ENCODE data around the gene ITGA2B.
"Not testable (repeated sequence)": the region's sequence is repeated elsewhere in the genome, so short reads cannot be mapped to it uniquely, and the experiment has no call there.

The ITGA2B gene

DNA sequence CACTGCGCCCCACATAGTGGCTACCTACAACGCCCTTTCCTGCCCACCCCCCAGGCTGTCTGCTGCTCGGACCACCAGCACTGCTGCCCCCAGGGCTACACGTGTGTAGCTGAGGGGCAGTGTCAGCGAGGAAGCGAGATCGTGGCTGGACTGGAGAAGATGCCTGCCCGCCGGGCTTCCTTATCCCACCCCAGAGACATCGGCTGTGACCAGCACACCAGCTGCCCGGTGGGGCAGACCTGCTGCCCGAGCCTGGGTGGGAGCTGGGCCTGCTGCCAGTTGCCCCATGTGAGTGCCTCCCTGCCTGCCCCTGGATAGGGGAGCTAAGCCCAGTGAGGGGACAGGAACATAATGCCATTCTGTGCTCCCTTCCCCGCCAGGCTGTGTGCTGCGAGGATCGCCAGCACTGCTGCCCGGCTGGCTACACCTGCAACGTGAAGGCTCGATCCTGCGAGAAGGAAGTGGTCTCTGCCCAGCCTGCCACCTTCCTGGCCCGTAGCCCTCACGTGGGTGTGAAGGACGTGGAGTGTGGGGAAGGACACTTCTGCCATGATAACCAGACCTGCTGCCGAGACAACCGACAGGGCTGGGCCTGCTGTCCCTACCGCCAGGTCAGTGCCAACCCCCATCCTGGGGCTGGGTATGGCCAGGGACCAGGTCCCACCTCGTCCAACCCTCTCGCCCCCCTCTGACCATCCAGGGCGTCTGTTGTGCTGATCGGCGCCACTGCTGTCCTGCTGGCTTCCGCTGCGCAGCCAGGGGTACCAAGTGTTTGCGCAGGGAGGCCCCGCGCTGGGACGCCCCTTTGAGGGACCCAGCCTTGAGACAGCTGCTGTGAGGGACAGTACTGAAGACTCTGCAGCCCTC lies 37.3 kb downstream of the ITGA2B start:
- DNase-seq (ENCODE audit: low spot score) = no peak

DNA sequence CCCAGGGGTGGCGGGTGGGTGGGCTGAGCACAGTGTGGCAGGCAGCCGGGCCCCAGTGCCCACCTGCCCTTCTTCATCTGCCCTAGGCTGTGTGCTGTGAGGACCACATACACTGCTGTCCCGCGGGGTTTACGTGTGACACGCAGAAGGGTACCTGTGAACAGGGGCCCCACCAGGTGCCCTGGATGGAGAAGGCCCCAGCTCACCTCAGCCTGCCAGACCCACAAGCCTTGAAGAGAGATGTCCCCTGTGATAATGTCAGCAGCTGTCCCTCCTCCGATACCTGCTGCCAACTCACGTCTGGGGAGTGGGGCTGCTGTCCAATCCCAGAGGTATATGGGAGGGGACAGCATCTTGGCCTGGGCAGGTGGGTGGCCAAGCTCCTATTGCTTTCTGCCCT lies 38.0 kb downstream of the ITGA2B start:
- no peak for DNase-seq (ENCODE audit: low spot score)

DNA sequence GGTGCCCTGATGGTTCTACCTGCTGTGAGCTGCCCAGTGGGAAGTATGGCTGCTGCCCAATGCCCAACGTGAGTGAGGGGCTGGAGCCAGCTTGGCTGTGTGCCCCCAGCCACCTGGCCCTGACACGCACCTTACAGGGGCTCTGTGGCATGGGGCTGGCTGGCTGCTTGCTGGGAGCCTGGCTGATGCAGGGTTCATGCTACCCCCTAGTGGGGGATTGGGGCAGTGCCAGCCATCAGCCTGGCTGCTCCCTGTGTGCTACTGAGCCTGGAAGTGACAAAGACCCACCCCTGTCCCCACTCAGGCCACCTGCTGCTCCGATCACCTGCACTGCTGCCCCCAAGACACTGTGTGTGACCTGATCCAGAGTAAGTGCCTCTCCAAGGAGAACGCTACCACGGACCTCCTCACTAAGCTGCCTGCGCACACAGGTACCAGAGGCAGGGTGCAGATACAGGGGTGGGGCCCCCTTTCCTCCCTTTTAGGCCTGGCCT lies 38.7 kb downstream of the ITGA2B start:
- DNase-seq (ENCODE audit: low spot score) = no peak

DNA sequence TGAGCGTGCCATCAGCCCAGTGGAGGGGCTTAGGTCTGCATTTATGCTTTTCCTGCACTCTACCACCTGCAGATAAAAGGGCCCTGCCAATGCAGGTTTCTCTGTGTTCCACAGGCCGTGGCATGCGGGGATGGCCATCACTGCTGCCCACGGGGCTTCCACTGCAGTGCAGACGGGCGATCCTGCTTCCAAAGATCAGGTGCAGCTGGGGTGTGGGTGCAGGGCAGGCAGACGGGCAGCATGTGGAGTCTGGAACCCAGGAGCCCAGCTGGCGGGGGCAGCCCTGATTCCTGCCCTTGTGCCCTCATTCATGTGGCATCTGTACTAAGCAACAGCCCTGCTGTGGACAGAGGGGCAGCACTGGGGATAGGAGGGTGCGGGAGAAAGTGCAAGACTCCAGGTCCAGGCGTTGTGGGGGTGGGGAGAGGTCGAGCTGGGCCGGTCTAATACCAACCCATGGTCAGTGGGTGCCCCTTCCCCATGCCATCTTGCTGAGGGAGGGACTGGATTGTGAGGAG lies 39.8 kb downstream of the ITGA2B start:
- DNase-seq (ENCODE audit: low spot score) = no peak

DNA sequence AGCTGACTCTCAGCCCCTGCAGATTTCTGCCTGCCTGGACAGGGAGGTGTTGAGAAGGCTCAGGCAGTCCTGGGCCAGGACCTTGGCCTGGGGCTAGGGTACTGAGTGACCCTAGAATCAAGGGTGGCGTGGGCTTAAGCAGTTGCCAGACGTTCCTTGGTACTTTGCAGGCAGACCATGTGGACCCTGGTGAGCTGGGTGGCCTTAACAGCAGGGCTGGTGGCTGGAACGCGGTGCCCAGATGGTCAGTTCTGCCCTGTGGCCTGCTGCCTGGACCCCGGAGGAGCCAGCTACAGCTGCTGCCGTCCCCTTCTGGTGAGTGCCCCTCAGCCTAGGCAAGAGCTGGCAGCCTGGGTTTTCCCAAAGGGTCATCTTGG lies 40.5 kb downstream of the ITGA2B start:
- DNase-seq (ENCODE audit: low spot score) = no peak

DNA sequence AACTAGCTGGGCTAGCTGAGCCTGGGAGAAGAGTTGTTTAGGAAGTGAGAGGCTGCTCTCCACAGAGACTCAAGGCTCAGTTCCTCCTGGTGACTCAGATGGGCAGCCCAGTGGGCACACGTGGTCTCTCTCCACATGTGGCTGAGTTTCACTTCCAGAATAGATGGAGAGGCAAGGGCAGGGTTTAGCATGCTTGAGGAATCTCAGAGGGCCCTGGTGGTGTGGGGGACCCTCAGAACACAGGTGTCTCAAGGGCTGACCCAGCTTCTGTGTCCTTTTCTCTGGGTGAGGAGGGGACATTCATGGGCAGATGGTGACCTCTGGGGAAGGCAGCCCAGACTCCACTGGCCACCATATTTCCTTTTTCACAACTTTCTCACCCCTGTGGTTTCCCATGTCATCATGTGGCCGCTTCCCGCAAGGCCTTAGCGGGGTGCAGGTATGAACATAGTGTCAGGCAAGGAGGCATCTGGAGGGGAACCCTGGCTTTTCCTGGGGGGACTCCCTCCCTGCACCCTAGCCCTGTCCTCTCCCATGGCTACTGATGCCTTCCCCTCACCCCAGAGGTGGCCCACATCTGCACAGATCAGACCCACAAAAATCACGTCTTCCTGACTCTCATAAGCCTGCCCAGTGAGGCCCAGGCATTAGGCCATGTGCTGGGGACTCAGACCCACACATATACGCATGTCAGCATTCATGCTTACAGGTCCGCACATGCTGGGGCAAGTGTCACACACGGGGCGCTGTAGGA lies 41.0 kb downstream of the ITGA2B start:
- DNase-seq (ENCODE audit: low spot score) = no peak

DNA sequence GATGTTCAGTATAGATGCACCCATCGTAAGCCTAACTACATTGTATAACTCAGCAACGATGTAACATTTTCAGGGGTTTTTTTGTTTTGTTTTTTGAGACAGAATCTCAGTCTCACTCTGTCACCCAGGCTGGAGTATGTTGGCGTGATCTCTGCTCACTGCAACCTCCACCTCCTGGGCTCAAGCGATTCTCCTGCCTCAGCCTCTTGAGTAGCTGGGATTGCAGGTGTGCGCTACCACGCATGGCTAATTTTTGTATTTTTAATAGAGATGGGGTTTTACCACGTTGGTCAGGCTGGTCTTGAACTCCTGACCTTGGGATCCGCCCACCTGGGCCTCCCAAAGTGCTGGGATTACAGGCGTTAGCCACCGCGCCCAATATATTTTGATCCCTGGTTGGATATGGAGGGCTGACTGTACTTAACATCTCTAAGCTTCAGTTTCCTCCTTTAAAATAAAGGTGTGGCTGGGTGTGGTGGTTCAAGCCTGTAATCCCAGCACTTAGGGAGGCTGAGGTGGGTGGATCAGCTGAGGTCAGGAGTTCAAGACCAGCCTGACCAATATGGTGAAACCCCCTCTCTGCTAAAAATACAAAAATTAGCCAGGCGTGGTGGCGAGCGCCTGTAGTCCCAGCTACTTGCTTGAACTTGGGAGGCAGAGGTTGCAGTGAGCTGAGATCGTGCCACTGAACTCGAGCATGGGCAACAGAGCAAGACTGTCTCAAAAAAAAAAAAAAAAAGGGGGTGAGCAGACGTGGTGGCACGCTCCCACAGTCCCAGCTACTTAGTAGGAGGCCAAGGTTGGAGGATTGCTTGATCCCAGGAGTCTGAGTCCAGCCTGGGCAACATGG lies 42.0 kb downstream of the ITGA2B start:
- not testable (repeated sequence) for DNase-seq (ENCODE audit: low spot score)

DNA sequence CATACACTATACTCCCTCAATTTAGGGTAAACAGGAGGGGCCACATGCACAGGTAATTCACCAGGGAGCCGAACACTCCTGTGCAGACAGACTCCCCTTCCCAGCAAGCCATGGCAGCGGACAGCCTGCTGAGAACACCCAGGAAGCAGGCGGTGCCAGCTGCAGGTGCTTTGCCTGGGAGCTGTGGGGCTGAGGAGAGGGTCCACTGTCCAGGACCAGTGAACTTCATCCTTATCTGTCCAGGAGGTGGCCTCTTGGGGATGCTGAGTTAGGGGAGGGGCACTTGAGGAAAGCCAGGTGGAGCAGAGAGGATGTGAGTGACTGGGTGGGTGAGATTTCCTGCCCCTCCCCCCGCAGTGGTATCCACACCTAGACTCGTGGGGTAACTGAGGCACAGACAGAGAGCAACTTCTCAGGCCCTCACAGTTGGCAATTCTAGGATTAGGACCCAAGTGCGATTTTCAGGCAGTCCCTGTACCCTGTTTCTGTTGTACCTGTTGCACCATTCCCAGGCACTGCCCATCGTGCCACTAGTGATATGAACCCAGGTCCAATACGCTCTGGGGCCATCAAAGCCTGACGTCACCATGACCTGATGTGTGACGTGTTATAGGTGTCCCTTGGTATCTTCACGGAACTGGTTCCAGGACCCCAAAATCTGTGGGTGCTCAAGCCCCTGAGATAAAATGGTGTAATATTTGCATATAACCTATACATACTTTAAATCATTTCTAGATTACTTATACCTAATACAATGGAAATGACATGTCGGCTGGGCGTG lies 43.2 kb downstream of the ITGA2B start:
- no peak for DNase-seq (ENCODE audit: low spot score)

DNA sequence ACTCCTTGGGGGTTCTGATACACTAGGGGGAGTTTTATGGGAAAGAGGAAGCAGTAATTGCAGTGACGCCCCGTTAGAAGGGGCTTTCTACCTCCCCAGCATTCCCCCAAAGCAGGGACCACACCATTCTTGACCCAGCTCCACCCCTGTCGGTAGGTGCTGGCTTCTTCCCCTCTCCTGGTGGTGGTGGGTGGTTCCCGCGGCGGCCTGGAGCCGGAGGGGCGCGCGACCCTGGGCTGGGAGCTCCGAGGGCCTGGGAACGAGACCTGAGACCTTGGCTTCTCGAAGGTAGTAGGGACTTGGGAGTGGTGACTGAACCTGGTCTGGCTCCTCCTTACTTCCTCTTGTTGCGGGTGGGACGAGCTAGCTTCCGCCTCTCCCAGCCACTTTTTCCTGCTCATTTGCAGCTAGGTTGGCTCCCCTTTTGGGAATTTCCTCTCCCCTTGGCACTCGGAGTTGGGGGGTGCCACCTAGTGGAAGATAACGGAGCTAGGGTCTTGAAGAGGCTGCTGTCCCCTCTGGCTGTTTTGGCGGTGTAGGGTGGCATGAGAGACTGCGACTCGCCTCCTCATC lies 43.9 kb downstream of the ITGA2B start:
- DNase-seq (ENCODE audit: low spot score) = peak; percentile 79

DNA sequence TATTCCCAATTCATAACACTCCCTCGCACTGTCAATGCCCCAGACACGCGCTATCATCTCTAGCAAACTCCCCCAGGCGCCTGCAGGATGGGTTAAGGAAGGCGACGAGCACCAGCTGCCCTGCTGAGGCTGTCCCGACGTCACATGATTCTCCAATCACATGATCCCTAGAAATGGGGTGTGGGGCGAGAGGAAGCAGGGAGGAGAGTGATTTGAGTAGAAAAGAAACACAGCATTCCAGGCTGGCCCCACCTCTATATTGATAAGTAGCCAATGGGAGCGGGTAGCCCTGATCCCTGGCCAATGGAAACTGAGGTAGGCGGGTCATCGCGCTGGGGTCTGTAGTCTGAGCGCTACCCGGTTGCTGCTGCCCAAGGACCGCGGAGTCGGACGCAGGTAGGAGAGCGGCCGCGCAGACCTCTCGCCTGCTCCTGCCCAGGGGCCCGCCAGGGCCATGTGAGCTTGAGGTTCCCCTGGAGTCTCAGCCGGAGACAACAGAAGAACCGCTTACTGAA lies 44.5 kb downstream of the ITGA2B start, which contains the start of gene GRN:
TSS of gene GRN (plus strand) at position 364 of the 515 bp plus-strand sequence. CDS start 3,863 bp downstream, outside the sequence.
- peak; percentile 99 for DNase-seq (ENCODE audit: low spot score)

DNA sequence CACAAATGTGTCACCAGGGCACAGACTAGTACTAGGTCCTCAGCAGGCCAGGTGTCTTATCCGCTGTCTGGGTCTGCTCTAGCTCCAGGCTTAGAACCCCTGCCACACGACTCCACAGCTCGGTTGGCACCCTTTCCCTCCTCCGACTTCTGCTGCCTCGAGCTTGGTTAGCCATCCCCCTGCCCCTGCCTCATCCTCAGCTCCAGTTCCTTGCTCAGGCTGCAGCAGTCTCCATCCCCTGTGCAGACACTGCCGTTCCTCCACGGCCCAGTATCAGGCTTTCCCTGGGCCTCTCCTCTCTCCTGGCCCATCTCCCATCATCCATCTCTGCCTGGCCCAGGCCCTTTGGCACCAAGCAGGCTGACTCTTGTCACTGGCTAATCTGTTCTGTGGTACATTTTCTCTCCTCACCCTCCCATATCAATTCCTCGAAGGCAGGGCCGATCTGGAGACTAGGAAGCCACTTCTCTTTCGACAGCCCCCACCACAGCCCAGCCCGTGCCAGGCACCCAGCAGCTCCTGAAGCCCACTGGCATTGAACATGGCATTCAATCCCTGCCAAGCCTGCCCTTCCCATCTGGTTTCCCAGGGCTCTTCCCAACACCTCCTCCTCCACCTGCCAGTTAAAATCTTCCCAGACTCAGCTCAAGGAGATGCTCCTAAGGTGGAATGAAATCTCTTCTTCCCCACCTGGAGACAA lies 45.8 kb downstream of the ITGA2B start:
- no peak for DNase-seq (ENCODE audit: low spot score)

DNA sequence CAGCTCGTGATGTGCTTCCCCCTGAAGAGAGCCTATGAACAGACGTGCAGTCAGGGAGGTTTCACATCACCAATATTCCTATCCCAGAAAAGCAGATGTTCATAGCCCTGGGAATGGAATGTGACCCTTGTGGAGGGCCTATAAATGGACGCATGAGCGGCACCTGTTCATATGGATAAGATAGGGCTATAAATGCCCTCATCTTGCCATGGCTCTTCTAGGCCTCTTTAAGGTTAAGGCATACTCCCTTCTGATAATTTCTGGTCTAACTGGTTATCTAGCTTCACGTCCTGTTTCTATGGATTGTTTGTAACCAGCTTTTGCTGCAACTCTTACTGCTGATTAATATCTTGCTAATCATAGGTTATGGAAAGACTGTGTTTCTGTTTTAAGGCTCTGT lies 48.9 kb downstream of the ITGA2B start:
- DNase-seq (ENCODE audit: low spot score) = not testable (repeated sequence)

DNA sequence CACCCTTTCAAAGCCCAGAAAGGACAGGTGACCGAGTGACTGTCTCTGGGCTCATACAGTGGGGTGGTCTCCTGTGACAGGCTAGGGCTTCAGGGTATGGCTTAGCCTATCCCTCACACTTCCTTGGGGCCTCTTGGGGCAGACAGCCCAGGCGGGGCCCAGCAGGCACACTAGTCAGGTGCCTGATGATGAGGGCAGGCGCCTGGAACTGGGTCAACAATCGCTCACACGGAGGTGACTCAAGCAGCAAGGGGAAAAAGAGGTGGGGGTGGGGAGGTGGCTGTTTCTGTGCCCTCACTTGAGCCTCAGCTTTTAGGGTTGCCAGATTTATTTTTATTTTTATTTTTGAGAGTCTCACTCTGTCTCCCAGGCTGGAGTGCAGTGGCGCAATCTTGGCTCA lies 50.7 kb downstream of the ITGA2B start:
- no peak for DNase-seq (ENCODE audit: low spot score)

DNA sequence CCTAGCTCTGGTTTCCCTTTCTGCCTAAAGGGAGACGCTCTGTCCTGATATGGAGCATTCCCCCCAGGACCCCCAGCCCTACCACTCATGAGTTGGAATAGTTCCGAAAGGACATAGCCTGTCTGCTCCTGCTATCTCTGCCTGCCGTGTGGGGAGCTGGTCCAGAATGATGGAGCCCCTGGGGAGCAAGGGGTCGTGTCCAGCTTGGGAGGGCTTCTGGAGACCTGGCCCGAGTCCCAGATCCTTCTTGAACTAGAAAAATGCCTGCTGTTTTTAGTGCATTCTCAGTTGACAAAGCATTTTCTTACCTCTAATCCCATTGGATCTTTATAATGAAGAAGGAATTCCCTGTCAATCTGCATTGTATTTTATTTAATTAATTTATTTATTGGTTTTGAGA lies 53.5 kb downstream of the ITGA2B start:
- DNase-seq (ENCODE audit: low spot score) = no peak

DNA sequence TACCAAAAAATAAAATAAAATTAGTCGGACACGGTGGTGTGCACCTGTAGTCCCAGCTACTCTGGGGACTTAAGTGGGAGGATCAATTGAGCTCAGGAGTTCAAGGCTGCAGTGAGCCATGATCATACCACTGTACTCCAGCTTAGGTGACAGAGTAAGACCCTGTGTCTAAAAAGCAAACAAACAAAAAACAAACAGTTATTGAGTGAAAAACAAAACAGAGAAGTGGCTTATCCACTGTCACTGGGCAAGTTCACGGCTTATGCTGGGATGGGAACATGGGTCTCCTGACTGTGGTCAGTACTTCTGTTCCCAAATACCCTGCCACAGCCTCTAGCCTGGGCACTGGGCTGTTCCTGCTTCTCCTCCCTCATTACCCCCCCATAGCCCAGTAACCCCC lies 53.9 kb downstream of the ITGA2B start:
- no peak for DNase-seq (ENCODE audit: low spot score)

DNA sequence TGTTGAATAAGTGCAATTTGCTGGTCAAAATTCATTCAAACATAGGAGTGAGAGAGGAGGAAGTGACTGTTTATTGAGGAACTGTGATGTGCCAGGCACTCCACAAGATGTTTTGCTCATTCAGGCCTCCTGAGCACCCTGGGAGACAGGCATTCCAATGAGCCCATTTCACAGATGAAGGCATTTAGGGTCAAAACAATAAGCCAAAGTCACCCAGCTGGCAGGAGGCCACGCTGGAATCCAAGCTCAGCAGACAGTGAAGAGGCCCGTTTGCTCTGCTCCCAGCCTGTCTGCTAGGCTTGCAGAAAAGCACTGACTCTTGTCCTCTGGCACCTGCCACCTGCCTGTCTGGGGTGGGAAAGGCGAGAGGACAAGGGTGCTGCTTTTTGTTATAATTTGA lies 54.7 kb downstream of the ITGA2B start:
- no peak for DNase-seq (ENCODE audit: low spot score)

DNA sequence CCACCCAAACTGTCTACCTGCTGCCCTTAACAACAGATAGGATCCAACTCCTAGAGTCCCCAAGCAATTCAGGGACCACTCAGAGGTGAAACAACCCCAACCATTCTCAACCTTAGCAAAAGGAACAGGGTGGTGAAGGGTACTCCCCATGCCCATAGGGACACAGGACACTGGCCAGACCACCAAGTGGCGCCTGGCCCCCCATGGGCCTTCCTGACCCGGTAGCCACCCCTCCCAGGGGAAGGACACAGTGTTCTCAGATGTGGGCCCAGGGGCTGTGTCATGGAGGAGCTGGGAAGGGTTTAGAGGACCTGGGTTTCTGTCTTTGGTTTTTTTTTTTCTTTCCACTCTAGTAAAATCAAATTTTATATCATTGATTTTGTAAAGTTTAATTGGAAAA lies 55.1 kb downstream of the ITGA2B start:
- no peak for DNase-seq (ENCODE audit: low spot score)

DNA sequence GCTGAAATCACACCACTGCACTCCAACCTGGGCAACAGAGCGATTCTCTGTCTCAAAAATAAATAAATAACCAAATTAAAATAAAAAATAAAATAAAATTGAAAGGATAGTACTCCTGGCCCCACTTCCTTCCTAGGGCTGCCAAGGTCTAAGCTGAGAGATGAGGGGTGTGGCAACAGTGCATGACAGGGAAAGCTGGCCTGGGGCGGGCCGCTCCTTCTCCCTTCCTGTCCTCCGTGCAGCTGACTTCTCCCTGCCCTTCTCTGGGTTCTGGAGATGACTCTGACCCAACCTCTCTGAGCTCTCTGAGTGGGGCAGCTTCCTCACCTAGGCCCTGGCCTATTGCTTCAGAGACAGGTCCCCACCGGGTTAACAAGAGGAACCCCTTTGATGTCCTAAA lies 56.1 kb downstream of the ITGA2B start:
- no peak for DNase-seq (ENCODE audit: low spot score)

DNA sequence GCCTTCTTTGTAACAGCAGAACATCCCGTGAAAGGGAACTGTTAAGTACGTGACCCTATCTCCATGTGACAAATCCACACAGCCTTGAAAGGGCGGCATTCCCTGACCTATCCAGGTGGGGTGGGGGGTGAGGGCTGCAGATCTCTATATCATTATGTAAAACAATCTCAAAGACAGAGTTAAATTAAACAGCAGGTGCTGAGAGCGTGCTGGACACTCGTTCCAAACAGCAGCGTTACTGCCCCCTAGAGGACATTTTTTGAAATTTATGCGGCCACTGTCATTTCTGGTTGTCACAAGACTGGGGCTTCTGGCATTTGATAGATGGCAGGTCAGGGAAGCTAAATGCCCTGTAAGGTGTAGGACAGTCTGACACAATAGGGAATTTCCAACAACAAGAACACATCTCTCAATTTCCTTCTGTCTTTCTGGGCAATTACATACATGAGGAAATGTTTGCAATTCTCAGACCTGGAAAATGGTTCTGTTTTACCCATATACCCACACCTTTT lies 58.1 kb downstream of the ITGA2B start:
- DNase-seq (ENCODE audit: low spot score) = peak; percentile 79

DNA sequence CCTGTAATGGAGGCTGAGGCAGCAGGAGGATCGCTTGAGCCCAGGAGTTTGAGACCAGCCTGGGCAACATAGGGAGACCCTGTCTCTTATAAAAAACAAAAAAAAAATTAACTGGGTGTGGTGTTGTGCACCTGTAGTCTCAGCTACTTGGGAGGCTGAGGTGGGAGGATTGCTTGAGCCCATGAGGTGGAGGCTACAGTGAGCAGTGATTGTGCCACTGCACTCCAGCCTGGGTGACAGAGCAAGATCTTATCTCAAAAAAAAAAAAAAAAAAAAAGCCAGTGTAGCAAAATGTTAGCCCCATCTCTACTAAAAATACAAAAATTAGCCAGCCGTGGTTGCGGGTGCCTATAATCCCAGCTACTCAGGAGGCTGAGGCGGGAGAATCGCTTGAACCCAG lies 59.2 kb downstream of the ITGA2B start:
- not testable (repeated sequence) for DNase-seq (ENCODE audit: low spot score)

Data from SW480 (cell line).